ENCODE measurements around the gene COX17. TPM values are rescaled to one million over a fixed set of nuclear protein-coding genes. Genes with fewer than 3 reads are reported as not detected.
A peak's percentile ranks its signal among the peaks of the same experiment; 100 is the strongest.

COX17 gene
- total and polyA plus RNA-seq, 9 of the 15 experiments (the other 6 are each of a cell fraction or from before 2014, with no cell fraction given): 29.1 to 167 (median 60.6) TPM

GRCh38 chr3:119695480-119695879, 18.3 kb upstream of the COX17 start:
- FAIRE-seq (no peak), ATAC-seq (no peak), DNase-seq (ENCODE audit: extremely low read depth in 1 of 4, low spot score in 3 of 4) (peak; percentile 20 to 46 (median 38))
- intact Hi-C loops (cut with micrococcal nuclease): no loop called here
- no peak overlapping the region for H3K27ac ChIP-seq (ENCODE audit: extremely low read depth, low read depth, low read length)
- H3K9me1 ChIP-seq (ENCODE audit: control insufficient read depth, insufficient read depth, low read length): no peaks in the 10 kb centered on the region
- no peak overlapping the region for H3K4me3 ChIP-seq
- WGBS (ENCODE audit: insufficient coverage, low coverage, missing lambda C conversion rate): 36% methylated on average over 2 of the region's 2 CpGs
- BruUV-seq (replicated peaks): no TSS peak
- CTCF ChIA-PET (ENCODE audit: low intra/inter-chr PET ratio): no interaction called here
- no peaks in the 10 kb centered on the region for H3K79me2 ChIP-seq (ENCODE audit: control insufficient read depth, insufficient read depth, low read length)
- POLR2A ChIA-PET: interaction anchor here (0.7 kb wide), 1 partner anchor 9 kb away, joined by 3 read pairs; no protein-coding TSS in a partner anchor
- 0 out of 2 replicates have a peak overlapping the region, but pooled peaks have one; percentile 17 for H2AFZ ChIP-seq (ENCODE audit: low read depth, low read length)
- H3K27me3 ChIP-seq (ENCODE audit: control insufficient read depth in 2 of 2, insufficient read depth in 2 of 2, low read length in 2 of 2): no peaks in the 10 kb centered on the region
- H4K20me1 ChIP-seq (replicated peaks; ENCODE audit: control insufficient read depth, insufficient read depth, low read length): no peaks in the 10 kb centered on the region
- no peaks in the 10 kb centered on the region for H3K36me3 ChIP-seq (ENCODE audit: control insufficient read depth, insufficient read depth, low read length)
- in situ Hi-C loops (cut with MboI): loop anchor here (25.0 kb wide), 2 partner anchors 558 to 808 kb away; partner anchors contain the start of gene TEX55
- no peak overlapping the region for H3K4me2 ChIP-seq (ENCODE audit: insufficient read depth, low read length)
- peaks cover 0 to 2% of the 10 kb centered on the region in 2 experiments; a peak in 2 of 5 replicates for H3K4me1 ChIP-seq (replicated peaks in 1 of 2; ENCODE audit: control insufficient read depth in 2 of 2, insufficient read depth in 2 of 2, low read length in 2 of 2)
- no peak overlapping the region for H3K9ac ChIP-seq (ENCODE audit: insufficient read depth in 1 of 2, low read depth in 2 of 2, low read length in 2 of 2)
- no peaks in the 10 kb centered on the region; the same call in 1 of the 2 replicates for H3K9me3 ChIP-seq (replicated peaks; ENCODE audit: control insufficient read depth, insufficient read depth, low read depth, low read length)
- TF ChIP-seq ZSCAN29 (IDR thresholded peaks at IDR 0.05) (no peak), ZNF740 (CRISPR knock-in tag; IDR thresholded peaks at IDR 0.05) (no peak), ZNF740 (tag; IDR thresholded peaks at IDR 0.05) (peak in 1 of 2 experiments; percentile 39; a peak in 1 of 4 replicates), EP300 (IDR thresholded peaks at IDR 0.05; ENCODE audit: low read length) (peak; percentile 97), DIDO1 (tag; IDR thresholded peaks at IDR 0.05; ENCODE audit: low read depth) (peak; percentile 62; the same call in 1 of the 2 replicates), BRF1 (IDR thresholded peaks at IDR 0.05; ENCODE audit: borderline replicate concordance, extremely low read depth, insufficient read length) (no peak), HOXB6 (CRISPR knock-in tag; IDR thresholded peaks at IDR 0.05; ENCODE audit: borderline replicate concordance) (no peak), PHF20 (IDR thresholded peaks at IDR 0.05; ENCODE audit: partially characterized antibody) (no peak), RNF219 (CRISPR knock-in tag; IDR thresholded peaks at IDR 0.05) (no peak), TRIM25 (IDR thresholded peaks at IDR 0.05; ENCODE audit: borderline replicate concordance) (no peak), CBX3 (IDR thresholded peaks at IDR 0.05; ENCODE audit: borderline replicate concordance in 1 of 2, low read length in 2 of 2) (0 out of 3 replicates have a peak, but pooled peaks of 1 of the 2 experiments have one; percentile 27), RERE (CRISPR knock-in tag; IDR thresholded peaks at IDR 0.05; ENCODE audit: borderline replicate concordance) (no peak)
